Esophagus squamous epithelium (tissue), 5 donors: ENCODE measurements around the gene WNT7B. TPM values are rescaled to one million over a fixed set of nuclear protein-coding genes. Genes with fewer than 3 reads are reported as not detected.

ENCODE experiments used
- DNase-seq: peaks from one replicate; lab custom pipeline; 2025; lab: John Stamatoyannopoulos, UW
- H3K27ac ChIP-seq, 4 donors: fragments of 200-600 bp; sonication (generic); one replicate each; pipeline ENCODE4 v1.5.1; 2016 to 2019; ENCODE audit warnings: mild to moderate bottlenecking in 1 of 4
- H3K27me3 ChIP-seq, 4 donors: fragments of 200-600 bp; sonication (generic); 1 replicate in 3 of 4; 2 replicates in 1 of 4; pipeline versions ENCODE4 v1.5.1 to v1.6.0; 2017 to 2021; ENCODE audit warnings: antibody characterized with exemption in 1 of 4
- H3K36me3 ChIP-seq, 3 donors: fragments of 200-600 bp; sonication (generic); one replicate each; pipeline ENCODE4 v1.5.1; 2016 to 2019
- H3K4me1 ChIP-seq, 3 donors: fragments of 200-600 bp; sonication (generic); one replicate each; pipeline ENCODE4 v1.5.1; 2017 to 2019
- H3K4me3 ChIP-seq, 4 donors: fragments of 200-600 bp; sonication (generic); 1 replicate in 3 of 4; 2 replicates in 1 of 4; pipeline ENCODE4 v1.5.1; 2016 to 2019; ENCODE audit warnings: mild to moderate bottlenecking in 2 of 4, moderate library complexity in 1 of 4
- H3K9me3 ChIP-seq, 3 donors: fragments of 200-600 bp; sonication (generic); one replicate each; pipeline ENCODE4 v1.5.1; 2016 to 2019
- POLR2A ChIP-seq, 4 donors: fragments of 450-650 bp; IDR thresholded peaks; one replicate each; pipeline ENCODE4 v1.6.1; 2017; ENCODE audit warnings: antibody characterized with exemption in 4 of 4, mild to moderate bottlenecking in 4 of 4, moderate library complexity in 3 of 4
- WGBS, 2 donors: methylation state at CpG; one replicate each; pipeline ENCODE4 v1.1.5; 2018; 5-methylcytosine and 5-hydroxymethylcytosine counted together
- intact Hi-C: fragments of 100-400 bp; cut with DNase I; formaldehyde crosslinking; loops from one replicate; pipeline ENCODE4 v1.15.0; 2022
- total RNA-seq, 4 donors: library from RNA; depleted of rRNA; stranded (reverse); fragments of >200 nt; gene quantifications; one replicate each; pipeline ENCODE4 v1.1.0, GENCODE V29; 2016
- TF ChIP-seq, protein P1 (sequence below), 6 experiments: fragments of 450-650 bp in 4 of 6; fragments of 200-600 bp in 2 of 6; sonication (generic) in 2 of 6; IDR thresholded peaks; one replicate each; pipeline ENCODE4 v1.5.1; 2016 to 2019; ENCODE audit warnings: antibody characterized with exemption in 6 of 6, mild to moderate bottlenecking in 4 of 6, moderate library complexity in 4 of 6
- donor health status: DM: yes; HTN: yes; CAD: no.

WNT7B gene
- total RNA-seq, 4 donors from 2014 or later, result 10.6 to 27.0 (median 16.1) TPM

DNA sequence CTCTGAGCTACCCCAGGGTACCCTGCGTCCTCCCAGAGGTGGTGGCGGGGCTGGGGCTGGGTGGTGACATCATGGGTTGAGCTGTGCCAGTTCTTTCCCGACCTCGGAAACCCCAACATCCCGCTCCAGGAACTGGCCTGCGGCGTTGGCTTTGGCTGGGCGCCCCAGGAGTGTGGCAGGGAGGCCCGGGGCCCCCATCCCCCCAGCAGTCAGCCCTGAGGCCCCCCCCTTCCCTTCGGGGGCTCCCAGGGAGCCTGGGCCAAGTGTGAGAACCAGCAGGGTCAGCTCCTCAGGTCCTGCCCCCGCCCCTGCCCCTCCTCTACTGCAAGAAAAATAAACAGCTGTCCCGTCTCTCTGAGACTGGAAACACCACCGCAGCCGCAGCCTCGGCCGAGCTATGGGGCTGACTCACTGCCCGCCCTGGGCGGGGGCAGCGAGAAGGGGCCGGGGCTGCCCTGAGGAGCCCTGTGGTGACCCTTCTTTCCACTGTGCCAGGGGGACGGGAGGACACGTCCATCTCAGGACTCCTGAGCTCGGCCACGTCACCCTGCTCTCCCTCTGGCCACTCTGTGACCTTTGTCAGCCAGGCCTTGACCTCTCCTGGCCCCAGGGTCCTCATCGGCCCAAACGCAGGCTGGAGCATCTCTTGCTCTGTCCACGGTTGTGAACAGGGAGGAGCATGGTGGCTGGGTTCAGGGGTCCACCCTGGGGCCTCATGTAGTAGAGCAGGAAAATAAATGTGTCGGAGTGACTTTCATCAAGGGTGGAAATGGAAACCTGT is 73.4 kb downstream of the WNT7B start:
- no peaks in the 10 kb centered on the region for H3K9me3 ChIP-seq
- DNase-seq, result no peak

DNA sequence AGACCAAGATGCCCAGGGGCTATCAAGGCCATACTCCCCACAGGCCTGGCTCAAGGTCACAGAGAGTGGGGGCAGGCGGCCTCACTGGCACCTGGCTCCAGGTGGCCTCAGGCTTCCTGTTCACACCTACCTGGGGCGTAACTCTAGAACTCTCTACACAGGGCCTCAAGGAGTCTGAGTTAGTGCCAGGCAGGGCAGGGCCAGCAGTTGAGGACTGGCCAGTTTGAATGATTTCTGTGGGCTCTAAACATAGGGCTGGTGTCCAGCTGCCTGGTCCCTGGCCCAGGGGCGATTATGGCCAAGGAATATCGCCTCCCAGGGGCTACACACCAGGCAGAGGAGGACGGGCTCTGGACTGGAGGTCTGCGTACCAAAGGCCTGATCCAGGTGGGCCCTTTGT is 79.2 kb downstream of the WNT7B start:
- Histone ChIP-seq H3K9me3 (no peaks in the 10 kb centered on the region), H3K4me3 (no peak overlapping the region), H3K27me3 (peaks cover 0 to 11% (median 0%) of the 10 kb centered on the region in 4 donors), H3K4me1 (peaks cover 17 to 33% (median 20%) of the 10 kb centered on the region in 3 donors), H3K27ac (no peak overlapping the region), H3K36me3 (no peaks in the 10 kb centered on the region)
- no peak for TF ChIP-seq POLR2A (IDR thresholded peaks at IDR 0.05)
- TF ChIP-seq, protein P1, sequence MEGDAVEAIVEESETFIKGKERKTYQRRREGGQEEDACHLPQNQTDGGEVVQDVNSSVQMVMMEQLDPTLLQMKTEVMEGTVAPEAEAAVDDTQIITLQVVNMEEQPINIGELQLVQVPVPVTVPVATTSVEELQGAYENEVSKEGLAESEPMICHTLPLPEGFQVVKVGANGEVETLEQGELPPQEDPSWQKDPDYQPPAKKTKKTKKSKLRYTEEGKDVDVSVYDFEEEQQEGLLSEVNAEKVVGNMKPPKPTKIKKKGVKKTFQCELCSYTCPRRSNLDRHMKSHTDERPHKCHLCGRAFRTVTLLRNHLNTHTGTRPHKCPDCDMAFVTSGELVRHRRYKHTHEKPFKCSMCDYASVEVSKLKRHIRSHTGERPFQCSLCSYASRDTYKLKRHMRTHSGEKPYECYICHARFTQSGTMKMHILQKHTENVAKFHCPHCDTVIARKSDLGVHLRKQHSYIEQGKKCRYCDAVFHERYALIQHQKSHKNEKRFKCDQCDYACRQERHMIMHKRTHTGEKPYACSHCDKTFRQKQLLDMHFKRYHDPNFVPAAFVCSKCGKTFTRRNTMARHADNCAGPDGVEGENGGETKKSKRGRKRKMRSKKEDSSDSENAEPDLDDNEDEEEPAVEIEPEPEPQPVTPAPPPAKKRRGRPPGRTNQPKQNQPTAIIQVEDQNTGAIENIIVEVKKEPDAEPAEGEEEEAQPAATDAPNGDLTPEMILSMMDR (IDR thresholded peaks at IDR 0.05), result no peak
- intact Hi-C loops, result no loop called here
- WGBS, 2 donors, result 82 to 83% methylated on average over 2 of the region's 6 CpGs
- DNase-seq, result no peak

More for the DNA sequence above, 73.4 kb downstream of the WNT7B start:
- H3K27ac ChIP-seq, result no peak overlapping the region
- no peaks in the 10 kb centered on the region for H3K36me3 ChIP-seq
- TF ChIP-seq POLR2A (IDR thresholded peaks at IDR 0.05), result no peak
- TF ChIP-seq, protein P1 (IDR thresholded peaks at IDR 0.05), result no peak
- 39 to 89% methylated on average over 1 to 6 of the region's 28 CpGs for WGBS, 2 donors
- peaks cover 0 to 41% (median 0%) of the 10 kb centered on the region in 4 donors for H3K27me3 ChIP-seq
- H3K4me1 ChIP-seq, result peaks cover 7 to 30% (median 11%) of the 10 kb centered on the region in 3 donors
- peak overlapping the region in 2 of 4 donors; percentile 0 to 53 for H3K4me3 ChIP-seq
- intact Hi-C loops, result no loop called here

DNA sequence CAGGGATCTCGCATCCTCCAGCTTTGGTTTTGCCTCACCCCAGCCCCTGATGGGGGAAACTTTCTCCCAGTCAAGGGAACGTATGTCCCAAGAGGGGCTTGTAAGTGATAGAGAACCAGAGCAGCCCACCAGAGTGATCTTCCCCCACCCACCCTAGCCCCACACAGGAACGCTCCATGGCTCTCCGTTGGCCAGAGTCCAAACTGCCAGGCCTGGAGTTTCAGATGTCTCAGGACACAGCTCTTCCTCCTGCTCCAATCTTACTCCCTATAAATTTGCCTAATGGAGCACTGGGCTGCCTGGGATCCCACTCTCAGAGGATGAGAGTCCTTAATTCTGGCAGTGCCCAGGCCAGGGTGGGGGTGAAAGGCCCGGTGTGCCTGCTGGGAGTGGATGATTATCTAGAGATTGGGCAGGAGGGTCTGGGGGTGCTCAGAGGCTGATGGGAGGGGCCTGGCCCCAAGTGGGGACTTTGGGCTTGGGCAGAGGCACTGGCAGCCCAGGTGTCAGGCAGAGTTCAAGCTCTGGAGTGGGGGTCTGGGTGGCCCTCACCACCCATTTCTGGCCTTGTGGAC is 79.9 kb downstream of the WNT7B start:
- intact Hi-C loops, result no loop called here
- no peak for TF ChIP-seq POLR2A (IDR thresholded peaks at IDR 0.05)
- TF ChIP-seq, protein P1 (IDR thresholded peaks at IDR 0.05), result no peak
- WGBS, 2 donors, result 30 to 57% methylated on average over 1 to 2 of the region's 5 CpGs
- no peak for DNase-seq
- Histone ChIP-seq H3K4me1 (peaks cover 21 to 38% (median 23%) of the 10 kb centered on the region in 3 donors), H3K27ac (peak overlapping the region; percentile 52 to 74 (median 68)), H3K4me3 (no peak overlapping the region), H3K27me3 (peaks cover 0 to 16% (median 0%) of the 10 kb centered on the region in 4 donors), H3K36me3 (no peaks in the 10 kb centered on the region), H3K9me3 (no peaks in the 10 kb centered on the region)

DNA sequence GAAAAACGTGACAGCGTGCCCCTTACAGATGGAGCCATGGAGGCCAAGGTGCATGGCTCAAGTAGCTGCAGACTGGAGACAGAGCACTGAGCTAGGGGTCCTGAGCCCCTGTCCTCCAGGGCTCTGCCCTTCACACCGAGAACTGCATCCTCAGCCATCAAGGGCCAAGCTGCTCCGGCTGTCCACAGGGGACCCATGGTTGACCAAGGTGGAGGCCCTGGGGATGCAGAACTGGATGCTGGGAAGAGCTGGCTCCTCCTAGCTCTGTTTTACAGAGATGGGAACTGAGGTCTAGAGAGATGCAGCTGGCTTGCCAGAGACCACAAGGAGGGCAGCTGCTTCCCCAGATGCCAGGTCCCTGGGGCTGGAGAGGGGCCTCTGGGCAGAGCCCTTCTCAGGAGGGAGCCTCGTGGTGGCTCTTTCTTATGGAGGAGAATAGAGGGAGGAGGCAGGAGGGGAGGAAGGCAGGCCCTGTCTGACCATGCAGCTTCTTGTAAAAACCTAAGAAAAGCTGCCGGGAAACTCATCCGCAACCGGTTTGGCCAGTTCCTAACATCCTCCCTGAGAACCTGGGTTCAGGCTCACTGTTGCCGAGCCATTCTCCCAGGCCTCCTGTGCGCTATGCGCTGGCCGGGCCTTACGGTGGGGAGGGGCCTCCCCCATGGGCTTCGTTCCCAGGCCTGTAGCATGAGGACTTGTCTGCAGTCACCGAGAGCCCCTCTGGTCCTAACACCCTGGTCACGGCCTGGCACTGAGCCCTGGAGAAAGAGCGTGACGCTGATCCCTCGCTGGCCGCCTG is 80.6 kb downstream of the WNT7B start:
- WGBS, 2 donors, result 27 to 47% methylated on average over 3 to 7 of the region's 20 CpGs
- DNase-seq, result no peak
- Histone ChIP-seq H3K4me3 (no peak overlapping the region), H3K27ac (peak overlapping the region; percentile 52 to 74 (median 68)), H3K9me3 (no peaks in the 10 kb centered on the region), H3K36me3 (no peaks in the 10 kb centered on the region), H3K4me1 (peaks cover 21 to 45% (median 29%) of the 10 kb centered on the region in 3 donors), H3K27me3 (peaks cover 0 to 23% (median 0%) of the 10 kb centered on the region in 4 donors)
- TF ChIP-seq, protein P1 (IDR thresholded peaks at IDR 0.05), result no peak
- TF ChIP-seq POLR2A (IDR thresholded peaks at IDR 0.05), result no peak
- intact Hi-C loops, result no loop called here
